ENCODE results near the gene PTPRG.

The PTPRG gene

GRCh38 chr3:62090066-62090465 lies 528.7 kb downstream of the PTPRG start:
- Histone ChIP-seq H3F3A (ENCODE audit: low read depth) (no peaks in the 10 kb centered on the region), H3K9ac (ENCODE audit: low read depth, low read length, poor library complexity, severe bottlenecking) (no peak overlapping the region), H3K4me3 (ENCODE audit: low read length, poor library complexity, severe bottlenecking) (no peak overlapping the region), H3K36me3 (ENCODE audit: insufficient read depth, low read length) (no peaks in the 10 kb centered on the region), H4K20me1 (ENCODE audit: insufficient read depth, low read length, poor library complexity, severe bottlenecking) (no peaks in the 10 kb centered on the region), H3K27me3 (ENCODE audit: insufficient read depth, low read length, poor library complexity, severe bottlenecking) (no peaks in the 10 kb centered on the region), H3K9me3 (ENCODE audit: insufficient read depth, low read depth, low read length) (no peaks in the 10 kb centered on the region), H2AFZ (ENCODE audit: low read length) (no peak overlapping the region), H3K9me2 (replicated peaks; ENCODE audit: low read depth, low read length) (no peaks in the 10 kb centered on the region), H3K4me1 (ENCODE audit: insufficient read depth, low read length, poor library complexity, severe bottlenecking) (no peaks in the 10 kb centered on the region), H3K4me2 (ENCODE audit: low read depth, low read length, poor library complexity, severe bottlenecking) (no peak overlapping the region), H3K79me2 (ENCODE audit: insufficient read depth, low read length) (no peaks in the 10 kb centered on the region)
- TF ChIP-seq EZH2phosphoT487 (IDR thresholded peaks at IDR 0.05; ENCODE audit: borderline replicate concordance), result no peak
- TF ChIP-seq CTCF (conservative IDR thresholded peaks at IDR 0.05; ENCODE audit: low read length), result no peak

GRCh38 chr3:62090519-62090918 lies 529.1 kb downstream of the PTPRG start:
- Histone ChIP-seq H3K36me3 (ENCODE audit: insufficient read depth, low read length) (no peaks in the 10 kb centered on the region), H3K4me2 (ENCODE audit: low read depth, low read length, poor library complexity, severe bottlenecking) (no peak overlapping the region), H3K27me3 (ENCODE audit: insufficient read depth, low read length, poor library complexity, severe bottlenecking) (no peaks in the 10 kb centered on the region), H3K79me2 (ENCODE audit: insufficient read depth, low read length) (no peaks in the 10 kb centered on the region), H3F3A (ENCODE audit: low read depth) (no peaks in the 10 kb centered on the region), H3K4me3 (ENCODE audit: low read length, poor library complexity, severe bottlenecking) (no peak overlapping the region), H2AFZ (ENCODE audit: low read length) (no peak overlapping the region), H3K9me3 (ENCODE audit: insufficient read depth, low read depth, low read length) (no peaks in the 10 kb centered on the region), H3K4me1 (ENCODE audit: insufficient read depth, low read length, poor library complexity, severe bottlenecking) (no peaks in the 10 kb centered on the region), H4K20me1 (ENCODE audit: insufficient read depth, low read length, poor library complexity, severe bottlenecking) (no peaks in the 10 kb centered on the region), H3K9ac (ENCODE audit: low read depth, low read length, poor library complexity, severe bottlenecking) (no peak overlapping the region), H3K9me2 (replicated peaks; ENCODE audit: low read depth, low read length) (no peaks in the 10 kb centered on the region)
- TF ChIP-seq CTCF (conservative IDR thresholded peaks at IDR 0.05; ENCODE audit: low read length), result no peak
- no peak for TF ChIP-seq EZH2phosphoT487 (IDR thresholded peaks at IDR 0.05; ENCODE audit: borderline replicate concordance)

- Histone ChIP-seq H3K9me3 (ENCODE audit: insufficient read depth, low read depth, low read length) (no peaks in the 10 kb centered on the region), H4K20me1 (ENCODE audit: insufficient read depth, low read length, poor library complexity, severe bottlenecking) (no peaks in the 10 kb centered on the region), H3K9ac (ENCODE audit: low read depth, low read length, poor library complexity, severe bottlenecking) (no peak overlapping the region), H3K36me3 (ENCODE audit: insufficient read depth, low read length) (no peaks in the 10 kb centered on the region), H3F3A (ENCODE audit: low read depth) (no peaks in the 10 kb centered on the region), H3K9me2 (replicated peaks; ENCODE audit: low read depth, low read length) (no peaks in the 10 kb centered on the region), H3K27me3 (ENCODE audit: insufficient read depth, low read length, poor library complexity, severe bottlenecking) (no peaks in the 10 kb centered on the region), H3K4me2 (ENCODE audit: low read depth, low read length, poor library complexity, severe bottlenecking) (no peak overlapping the region), H3K79me2 (ENCODE audit: insufficient read depth, low read length) (no peaks in the 10 kb centered on the region), H3K4me1 (ENCODE audit: insufficient read depth, low read length, poor library complexity, severe bottlenecking) (no peaks in the 10 kb centered on the region), H2AFZ (ENCODE audit: low read length) (no peak overlapping the region), H3K4me3 (ENCODE audit: low read length, poor library complexity, severe bottlenecking) (no peak overlapping the region)
- TF ChIP-seq CTCF (conservative IDR thresholded peaks at IDR 0.05; ENCODE audit: low read length), result no peak
- TF ChIP-seq EZH2phosphoT487 (IDR thresholded peaks at IDR 0.05; ENCODE audit: borderline replicate concordance), result no peak
Measured at GRCh38 chr3:62093025-62093424, 531.7 kb downstream of the PTPRG start.

All from Loucy (cell line).